Peyer's patch (tissue), 4 donors: ENCODE results near the gene GPAT3.
"Not testable (repeated sequence)": the region's sequence is repeated elsewhere in the genome, so short reads cannot be mapped to it uniquely, and the experiment has no call there.

Source experiments
- POLR2A ChIP-seq, 2 donors: fragments of 450-650 bp; IDR thresholded peaks; one replicate each; pipeline ENCODE4 v1.5.1; 2017; ENCODE audit warnings: antibody characterized with exemption in 2 of 2, mild to moderate bottlenecking in 2 of 2, moderate library complexity in 2 of 2
- TF ChIP-seq, protein P1 (sequence below), 6 experiments: fragments of 450-650 bp in 4 of 6; fragments of 200-600 bp in 2 of 6; sonication (generic) in 1 of 6; IDR thresholded peaks; one replicate each; pipeline ENCODE4 v1.5.1; 2017 to 2019; ENCODE audit warnings: antibody characterized with exemption in 6 of 6, mild to moderate bottlenecking in 3 of 6, moderate library complexity in 1 of 6

DNA sequence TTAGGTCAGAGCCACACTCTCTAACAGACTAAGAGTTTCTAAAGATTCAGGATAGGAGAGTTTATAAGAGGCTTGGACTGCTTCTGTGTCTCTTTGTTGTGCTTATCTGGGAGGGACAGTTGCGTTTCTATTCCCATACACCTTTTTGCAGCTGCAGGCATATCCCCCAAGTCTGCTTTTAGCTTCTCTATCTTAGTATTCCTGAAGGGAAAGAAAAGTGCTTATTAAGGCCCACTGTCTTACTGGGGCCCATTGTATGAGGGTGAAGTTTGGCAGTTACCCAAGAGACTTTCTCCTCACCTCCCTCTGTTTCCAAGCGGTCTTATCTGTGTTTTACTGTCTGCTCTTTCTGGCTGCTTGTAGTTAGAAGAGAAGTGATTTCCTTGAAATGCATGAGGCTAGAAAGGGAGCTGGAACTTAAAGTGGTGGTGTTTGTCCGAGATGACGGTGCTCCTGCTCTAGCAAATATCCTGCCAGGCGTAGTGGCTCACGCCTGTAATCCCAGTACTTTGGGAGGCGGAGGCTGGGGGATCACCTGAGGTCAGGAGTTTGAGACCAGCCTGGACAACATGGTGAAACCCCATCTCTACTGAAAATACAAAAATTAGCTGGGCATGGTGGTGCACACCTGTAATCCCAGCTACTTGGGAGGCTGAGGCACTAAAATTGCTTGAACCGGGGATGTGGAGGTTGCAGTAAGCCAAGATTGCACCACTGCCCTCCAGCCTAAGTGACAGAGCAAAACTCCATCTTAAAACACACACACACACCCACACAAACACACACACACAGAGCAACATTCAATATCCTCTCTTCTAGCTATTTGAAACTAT, 39.6 kb upstream of the GPAT3 start:
- not testable (repeated sequence) for TF ChIP-seq POLR2A (IDR thresholded peaks at IDR 0.05)
- TF ChIP-seq, protein P1, sequence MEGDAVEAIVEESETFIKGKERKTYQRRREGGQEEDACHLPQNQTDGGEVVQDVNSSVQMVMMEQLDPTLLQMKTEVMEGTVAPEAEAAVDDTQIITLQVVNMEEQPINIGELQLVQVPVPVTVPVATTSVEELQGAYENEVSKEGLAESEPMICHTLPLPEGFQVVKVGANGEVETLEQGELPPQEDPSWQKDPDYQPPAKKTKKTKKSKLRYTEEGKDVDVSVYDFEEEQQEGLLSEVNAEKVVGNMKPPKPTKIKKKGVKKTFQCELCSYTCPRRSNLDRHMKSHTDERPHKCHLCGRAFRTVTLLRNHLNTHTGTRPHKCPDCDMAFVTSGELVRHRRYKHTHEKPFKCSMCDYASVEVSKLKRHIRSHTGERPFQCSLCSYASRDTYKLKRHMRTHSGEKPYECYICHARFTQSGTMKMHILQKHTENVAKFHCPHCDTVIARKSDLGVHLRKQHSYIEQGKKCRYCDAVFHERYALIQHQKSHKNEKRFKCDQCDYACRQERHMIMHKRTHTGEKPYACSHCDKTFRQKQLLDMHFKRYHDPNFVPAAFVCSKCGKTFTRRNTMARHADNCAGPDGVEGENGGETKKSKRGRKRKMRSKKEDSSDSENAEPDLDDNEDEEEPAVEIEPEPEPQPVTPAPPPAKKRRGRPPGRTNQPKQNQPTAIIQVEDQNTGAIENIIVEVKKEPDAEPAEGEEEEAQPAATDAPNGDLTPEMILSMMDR (IDR thresholded peaks at IDR 0.05): not testable (repeated sequence)
